Activated naive CD8-positive, alpha-beta T cell treated with anti-CD3 and anti-CD28 coated beads, Interleukin-2, amount 50 U/mL, for 16 hours (primary cell): ENCODE results near the gene WDR7.

Source experiments
- DNase-seq: peaks from one replicate; pipeline ENCODE4 v3.0.0-alpha.2; 2020; ENCODE audit warnings: low read depth, low spot score

The WDR7 gene

DNA sequence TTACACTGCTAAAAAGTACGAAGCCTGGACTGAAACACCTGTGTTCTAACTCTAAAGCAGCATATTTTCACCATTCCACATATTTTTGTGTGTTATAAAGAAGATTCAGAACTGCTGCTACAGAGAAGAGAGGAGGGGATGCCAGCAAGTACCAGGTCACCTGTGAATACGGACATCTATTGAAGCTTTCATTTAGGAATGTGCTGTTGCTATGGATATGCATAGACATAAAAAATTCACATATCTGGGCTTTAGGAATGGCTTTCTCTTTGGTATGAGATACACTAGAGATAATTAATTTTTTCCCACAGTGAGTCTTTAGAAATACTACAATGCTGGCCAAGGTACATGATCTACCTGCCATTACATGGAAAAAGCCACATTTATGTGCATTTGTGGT is 238.5 kb downstream of the WDR7 start:
- DNase-seq: no peak

DNA sequence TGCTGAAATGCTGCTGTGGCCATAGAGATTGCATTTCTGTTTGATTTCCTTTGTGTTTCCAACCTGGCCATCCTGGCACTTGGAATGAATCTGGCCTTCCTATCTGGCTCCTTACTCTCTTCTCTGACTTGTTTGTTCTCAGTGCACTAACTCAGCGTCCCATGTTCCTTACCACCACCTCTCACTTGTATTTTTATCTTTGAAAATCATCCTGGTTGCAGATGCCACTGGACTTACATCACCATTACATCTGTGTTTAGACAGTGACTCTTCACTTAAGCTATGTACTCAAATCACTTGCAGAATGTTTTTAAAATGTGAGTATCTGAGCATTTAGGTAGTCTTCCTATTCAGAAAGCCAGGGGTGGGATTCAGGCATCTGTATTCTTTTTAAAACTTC is 239.5 kb downstream of the WDR7 start:
- no peak for DNase-seq

DNA sequence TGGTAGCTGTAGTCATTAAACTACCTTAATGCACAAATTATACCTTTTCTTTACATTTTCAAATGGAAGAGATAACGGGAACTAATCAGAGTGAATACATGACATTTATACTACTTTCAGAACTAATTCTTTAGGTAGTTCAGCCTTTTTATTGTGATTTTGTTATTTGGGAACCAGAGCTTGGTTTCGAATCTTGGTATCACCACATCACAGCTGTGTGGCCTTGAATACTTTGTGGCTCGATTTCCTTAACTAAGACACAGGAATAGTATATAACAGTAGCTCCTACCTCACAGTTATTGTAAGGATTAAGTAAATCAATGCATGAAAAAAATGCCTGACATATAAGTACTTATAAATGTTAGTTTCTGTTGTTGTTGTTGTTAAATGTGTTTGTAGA is 240.0 kb downstream of the WDR7 start:
- no peak for DNase-seq

DNA sequence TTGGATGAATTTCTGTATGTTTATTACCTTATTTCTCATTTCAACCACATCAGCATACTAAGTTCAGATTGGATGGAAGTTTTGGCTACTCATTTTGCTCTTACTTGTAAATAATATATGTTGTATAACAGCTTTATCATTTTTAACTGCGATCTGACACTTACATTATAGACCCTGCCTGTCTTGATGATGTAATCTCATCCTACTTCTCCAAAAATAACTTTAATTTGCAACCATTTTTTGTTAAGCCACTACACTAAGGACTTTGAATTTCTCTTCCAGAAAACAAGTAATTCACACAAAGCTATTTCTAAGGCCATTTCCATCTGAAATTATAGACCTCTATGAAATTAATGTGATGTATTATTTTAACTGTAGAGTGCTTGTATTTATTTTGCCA is 240.7 kb downstream of the WDR7 start:
- DNase-seq: no peak

DNA sequence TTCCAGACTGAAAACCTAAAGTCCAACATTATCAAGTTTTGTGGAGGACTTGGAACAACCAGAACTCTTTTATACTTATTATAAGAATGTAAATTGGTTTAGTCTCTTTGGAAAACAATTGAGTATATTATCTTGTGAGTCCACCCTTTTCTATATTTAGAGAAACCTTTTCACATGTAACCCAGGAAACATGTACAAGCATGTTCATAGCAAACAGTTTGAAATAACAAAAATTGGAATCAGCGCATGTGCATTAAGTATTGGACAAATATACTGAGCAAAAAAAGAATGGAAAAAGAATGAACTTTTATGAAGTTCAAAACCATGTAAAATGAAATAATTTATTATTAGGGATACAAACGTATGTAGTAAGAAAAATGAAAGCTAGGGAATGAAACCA is 246.0 kb downstream of the WDR7 start:
- no peak for DNase-seq

DNA sequence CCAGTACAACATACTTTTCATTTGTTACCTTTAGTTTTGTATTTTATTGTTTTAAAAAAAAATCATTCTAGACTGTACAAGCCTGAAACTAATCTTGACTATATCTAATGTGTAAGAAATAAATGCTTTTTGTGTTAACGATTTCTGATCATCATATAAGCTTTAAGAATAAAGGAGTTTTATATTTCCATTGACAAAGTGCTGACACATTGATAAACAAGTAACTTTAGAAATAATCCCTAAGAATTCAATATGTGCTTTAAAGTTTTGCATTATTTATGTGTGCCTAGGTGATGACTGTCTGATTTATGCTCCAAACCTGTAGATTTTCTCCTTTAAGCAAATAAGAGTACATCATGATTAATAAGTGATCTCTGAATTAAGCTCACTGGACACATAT is 248.5 kb downstream of the WDR7 start:
- no peak for DNase-seq

DNA sequence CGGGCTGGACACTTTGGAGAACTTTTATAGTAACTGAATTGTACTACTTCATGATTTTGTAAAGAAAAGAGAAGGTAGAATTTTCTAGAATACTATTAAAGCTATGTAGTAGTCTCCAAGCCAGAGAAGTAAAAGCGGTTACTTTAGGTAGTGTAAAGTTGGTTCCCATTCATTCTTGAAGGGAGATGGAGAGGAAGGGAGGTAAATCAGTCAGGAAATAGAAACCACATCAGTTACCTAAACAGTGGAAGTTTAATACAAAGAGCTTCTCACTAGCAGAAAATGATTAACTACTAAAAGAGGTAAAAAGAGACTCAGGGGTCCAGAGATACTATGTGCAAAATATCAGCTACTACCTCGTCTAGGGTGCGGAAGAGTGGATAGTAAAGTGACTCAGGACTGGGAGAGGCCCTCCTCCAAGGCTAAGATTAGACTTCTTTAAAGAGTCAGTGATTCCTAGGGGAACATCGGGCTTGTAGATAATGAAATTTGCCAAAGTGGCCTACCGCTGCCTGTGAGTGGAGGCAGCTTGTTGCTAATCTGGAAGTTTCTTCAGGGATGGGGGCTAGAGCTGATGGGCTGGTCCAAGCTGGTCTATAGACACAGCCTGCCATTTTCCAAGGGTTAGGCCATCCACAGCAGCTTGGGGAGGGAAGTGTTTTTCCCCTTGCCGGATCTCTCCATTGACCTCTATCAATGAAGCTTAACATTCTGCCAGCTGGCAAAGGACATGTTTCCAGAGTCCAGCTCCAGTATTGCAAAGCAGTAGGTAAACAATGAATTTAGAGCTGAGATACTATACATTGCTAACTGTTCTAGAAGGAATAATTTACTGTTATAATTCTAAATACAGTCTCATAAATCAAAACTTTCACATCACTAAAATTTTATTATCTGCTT is 249.3 kb downstream of the WDR7 start:
- DNase-seq: no peak

DNA sequence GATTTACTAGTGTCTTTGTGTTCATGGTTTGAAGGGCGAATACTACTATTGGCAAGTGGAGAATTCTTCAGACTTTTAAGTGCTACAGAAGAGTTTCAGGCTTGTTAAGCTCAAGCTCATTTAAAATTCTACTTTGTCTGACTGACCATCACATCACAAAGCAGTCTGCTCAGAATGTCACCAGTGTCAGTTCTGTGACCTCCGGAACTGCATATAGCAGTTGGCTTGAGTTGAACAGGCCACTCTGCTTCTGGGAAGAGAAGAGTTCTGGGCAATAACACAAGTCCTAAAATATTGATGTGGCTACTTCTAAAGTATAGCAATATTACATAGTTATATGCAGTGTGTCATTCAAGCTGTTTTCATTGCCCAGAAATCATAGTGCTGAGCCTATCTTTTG is 250.8 kb downstream of the WDR7 start:
- no peak for DNase-seq

DNA sequence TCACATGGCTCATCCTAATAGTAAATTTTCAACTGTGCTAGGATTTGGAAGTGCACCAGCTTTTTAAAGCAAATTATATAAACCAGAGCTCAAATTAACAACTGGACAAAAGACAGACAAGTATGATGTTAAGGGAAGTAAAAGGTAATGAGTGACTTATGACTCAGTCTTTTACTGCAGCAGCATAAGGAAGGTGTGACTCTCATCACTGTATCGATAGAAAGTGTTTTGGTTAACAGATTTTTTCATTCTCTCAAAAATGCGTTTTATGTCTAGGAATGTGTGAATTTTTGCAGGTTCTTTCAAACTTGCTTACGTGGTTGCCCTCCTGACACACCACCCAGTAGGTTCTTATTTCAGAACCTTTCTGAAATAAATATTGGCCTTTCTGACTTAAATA is 251.5 kb downstream of the WDR7 start:
- DNase-seq: no peak

DNA sequence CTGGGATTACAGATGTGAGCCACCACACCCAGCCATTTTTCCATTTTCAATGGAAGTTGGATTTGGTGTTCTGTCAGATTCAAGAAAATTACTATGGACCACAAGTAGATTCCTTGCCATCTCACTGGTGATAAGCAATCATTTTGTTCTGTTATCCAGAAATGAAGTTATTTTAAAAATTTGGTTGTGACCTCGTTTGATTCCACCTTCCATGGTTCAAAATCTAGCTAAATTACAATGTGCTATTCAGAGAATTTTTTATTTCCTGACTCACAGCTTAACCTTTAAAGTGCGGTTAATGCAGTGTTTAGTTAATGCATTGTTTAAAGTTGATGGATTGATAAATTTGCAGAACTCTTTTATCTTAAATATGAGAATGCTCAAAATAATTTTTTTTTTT is 252.5 kb downstream of the WDR7 start:
- no peak for DNase-seq

DNA sequence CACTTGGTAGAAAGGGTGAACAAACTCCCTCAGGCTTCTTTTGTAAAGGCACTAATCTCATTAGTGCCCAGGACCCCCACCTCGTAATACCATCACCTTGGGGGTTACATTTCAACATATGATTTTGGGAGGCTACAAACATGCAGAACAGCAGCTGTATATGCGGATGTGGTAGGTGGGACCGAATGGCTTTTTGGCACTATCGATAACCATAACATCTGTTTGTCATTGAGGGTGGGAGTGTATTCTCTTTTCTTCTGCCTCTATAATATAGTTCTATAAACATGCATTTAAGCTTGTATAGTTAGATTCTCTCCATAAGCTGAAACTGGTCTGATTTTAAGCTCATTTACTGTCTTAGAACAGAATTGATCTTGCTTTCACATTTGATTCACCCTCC is 256.6 kb downstream of the WDR7 start:
- no peak for DNase-seq

DNA sequence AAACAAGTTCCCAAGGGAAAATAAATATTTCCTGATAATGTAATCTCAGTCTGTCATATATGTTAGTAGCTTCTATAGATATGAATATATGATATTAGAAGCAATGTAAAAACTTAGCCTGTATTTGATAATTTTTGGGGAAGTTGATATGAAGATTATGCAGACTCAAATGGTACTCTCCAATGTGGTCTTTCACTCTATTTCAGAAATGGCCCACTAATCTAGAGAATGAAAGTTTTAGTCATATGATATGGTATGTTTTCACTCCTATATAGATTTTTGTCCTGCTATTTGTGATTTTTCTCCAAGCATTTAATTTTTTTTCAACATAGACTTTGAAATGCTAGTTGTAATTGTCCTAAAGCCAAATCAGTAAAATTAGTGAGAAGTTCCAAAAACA is 259.1 kb downstream of the WDR7 start:
- no peak for DNase-seq

DNA sequence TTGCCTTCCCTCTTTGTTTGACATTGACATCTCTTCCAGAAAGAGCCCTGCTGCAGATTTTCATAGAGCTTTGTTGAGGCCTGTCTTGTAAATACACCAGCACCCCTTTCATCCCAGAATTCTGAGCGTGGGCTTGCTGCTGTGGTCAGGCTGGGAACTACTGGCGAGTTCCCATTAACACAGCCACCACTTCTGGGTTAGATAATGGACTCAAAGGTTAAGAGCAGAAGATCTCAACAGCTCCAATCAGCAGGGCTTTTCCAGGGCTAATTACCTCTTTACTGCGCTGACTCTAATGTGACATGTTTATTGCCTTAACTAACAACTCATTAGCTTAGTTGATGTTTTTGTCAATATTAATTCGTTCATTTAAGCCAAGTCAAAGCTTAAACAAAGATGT is 259.8 kb downstream of the WDR7 start:
- no peak for DNase-seq

DNA sequence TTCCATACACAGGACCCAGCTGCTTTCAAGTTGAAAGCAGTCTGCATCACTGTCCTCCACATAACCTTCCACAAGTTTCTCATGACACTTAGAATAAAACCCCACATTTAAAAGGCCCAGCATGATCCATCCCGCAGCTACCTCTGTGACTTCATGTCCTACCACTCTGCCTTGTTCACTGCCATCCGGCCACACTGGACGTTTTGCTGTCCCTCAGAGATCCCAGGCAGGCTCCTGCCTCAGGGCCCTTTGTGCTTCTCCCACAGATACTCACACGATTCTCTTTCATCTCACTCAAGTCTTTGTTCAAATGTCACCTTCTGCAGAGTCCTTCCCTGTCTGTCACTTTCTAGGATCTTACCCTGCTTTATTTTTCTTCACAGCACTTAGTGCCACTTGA is 262.8 kb downstream of the WDR7 start:
- no peak for DNase-seq

DNA sequence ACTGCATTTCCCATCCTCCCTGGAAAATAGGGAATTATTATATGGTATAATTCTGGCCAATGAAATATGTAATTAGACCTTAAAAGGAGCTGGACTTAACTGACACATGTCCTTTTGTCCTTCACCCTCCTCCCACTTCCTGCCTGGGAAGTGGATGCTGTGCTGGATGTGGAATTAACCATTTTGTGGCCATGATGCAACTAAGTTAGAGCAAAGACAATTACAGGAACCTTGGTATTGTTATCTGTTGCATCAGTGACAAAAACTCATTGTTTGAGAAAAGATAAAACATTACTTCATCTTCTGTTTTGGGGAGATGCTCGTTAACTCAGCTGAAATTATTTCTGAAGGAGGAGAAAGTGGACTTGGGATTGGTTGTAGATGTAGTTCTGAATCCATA is 268.0 kb downstream of the WDR7 start:
- no peak for DNase-seq

DNA sequence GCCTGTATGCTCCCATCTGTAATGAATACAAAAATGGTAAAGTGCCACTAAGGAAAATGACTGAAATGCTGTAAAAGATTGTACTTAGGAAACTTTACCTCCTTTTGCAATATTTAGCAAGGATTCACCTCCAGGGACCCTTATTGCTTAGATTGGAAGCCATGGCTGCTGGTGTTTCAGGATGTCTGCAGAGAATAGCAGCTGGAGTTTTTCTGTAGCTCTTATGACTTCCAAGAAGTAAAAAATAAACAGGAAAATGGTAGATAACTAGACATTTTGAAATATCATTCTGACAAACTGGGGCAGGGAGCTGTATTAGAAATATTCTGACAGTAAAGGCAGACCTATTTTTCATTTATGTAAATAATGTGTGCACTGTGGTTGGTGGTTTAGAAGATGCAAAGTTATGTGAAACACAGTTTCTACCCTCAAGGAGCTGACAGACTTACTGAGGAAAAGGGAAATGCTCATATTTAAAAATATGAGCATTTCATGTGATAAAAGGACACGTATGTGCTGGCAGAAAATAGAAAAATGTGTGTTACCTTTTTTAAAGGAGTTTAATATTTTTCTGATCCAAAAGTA is 270.8 kb downstream of the WDR7 start:
- DNase-seq: no peak

DNA sequence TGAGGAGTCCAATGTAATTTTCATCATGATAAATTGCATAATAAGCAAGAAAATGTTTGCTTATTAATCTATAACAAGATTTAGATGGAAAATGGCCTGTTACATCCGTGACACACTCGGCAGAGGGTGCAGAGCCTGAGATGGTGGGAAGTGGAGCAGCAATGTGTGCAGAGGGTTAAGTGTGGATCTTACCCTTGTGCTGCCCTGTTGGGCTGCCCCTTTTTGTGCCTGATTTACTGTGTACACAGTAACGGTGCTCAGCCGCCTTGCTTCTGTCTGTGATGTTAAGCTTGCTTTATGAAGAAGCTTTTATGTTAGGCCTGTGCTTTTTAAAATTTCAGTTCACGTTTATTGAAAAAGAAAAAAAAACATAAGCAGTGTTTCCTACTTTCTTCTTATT is 275.6 kb downstream of the WDR7 start:
- no peak for DNase-seq

DNA sequence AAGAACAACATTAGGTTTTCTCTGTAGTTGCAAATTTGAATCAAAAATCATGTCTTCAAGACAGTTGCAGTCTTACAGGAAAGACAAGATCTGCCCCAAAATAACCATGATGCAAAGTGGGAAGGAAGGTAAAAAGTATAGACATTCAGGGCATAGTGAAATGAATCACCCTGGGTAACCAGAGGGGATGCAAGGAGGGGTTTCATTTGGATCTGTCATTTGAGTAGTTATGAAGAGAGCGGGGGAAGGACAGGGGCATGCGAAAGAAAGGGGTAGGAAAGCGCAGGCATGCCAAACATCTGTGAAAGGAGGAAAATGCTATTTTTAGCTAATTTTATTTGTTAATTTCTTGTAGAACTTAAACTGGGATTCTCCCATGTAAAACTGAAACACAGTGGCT is 276.6 kb downstream of the WDR7 start:
- DNase-seq: no peak

DNA sequence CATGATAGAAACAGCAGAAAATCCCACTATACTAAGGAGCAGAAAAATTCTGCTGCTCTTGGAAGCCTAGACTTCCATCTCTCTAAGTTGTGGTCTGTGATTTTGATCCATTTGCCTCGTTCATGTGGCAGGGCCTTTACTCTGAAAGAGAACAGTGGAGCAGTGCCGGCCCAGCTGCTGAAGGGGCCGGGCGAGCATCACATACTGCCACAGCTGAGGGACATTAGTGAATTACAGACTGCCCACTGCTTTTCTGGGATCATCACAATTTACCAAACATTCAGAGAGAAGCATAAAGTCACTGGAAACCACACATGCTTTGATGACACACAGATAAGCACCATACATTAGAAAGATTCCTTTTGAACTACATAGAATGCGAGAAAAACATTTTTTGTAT is 278.7 kb downstream of the WDR7 start:
- DNase-seq: no peak

DNA sequence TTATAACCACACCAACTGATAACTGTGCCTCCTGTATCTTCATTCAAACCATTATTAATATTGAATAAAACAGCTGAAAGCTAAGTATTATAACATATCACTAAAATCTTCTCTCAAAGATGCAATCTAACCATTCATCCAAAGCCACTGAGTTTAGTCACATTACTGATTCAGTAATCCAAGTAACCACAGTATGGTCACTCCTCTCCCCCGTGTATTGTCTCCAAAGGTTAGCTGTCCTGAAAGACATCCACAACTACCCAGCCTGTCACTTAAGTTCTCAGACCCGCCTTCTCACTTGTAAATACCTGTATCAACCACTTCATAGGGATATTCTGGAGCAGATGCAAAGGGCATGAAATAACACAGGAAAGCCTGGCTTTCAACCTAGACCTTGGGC is 282.3 kb downstream of the WDR7 start:
- no peak for DNase-seq

DNA sequence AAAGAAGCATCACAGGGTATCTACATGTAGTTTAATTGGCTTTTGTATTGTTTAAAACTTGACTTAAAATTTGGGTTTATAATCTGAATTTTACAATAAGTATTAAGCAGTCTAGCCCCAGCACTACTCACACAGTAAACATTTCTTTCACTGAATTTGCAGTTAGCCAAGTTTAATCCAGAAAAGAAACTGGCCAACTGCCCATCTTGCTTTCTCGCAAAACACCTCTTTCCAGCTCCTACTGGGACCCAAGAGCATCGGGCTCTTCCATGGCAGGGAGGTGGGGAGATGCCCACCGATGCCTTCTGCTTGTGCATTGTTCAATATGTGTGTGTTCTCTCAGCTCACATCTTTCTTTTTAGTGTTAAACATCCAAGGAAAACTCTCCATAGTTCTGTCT is 283.0 kb downstream of the WDR7 start:
- DNase-seq: no peak

DNA sequence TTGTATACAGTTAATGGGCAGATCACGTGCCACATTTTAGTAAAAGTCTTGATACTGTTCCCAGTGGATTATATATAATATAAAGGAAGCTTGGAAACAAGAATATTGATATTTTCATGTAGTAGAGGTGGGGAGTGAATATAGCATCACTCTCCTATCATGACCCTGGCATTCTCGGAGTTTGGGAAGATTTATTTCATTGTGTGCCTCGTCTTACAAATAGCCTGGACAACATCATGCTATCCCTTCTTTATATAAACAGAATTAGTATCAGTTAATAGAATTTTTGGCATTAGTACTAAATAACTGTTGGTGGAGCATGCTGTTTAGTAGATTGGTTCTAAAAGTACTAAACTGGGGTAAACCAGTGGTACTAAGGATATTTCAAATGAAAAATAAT is 283.7 kb downstream of the WDR7 start:
- DNase-seq: no peak

DNA sequence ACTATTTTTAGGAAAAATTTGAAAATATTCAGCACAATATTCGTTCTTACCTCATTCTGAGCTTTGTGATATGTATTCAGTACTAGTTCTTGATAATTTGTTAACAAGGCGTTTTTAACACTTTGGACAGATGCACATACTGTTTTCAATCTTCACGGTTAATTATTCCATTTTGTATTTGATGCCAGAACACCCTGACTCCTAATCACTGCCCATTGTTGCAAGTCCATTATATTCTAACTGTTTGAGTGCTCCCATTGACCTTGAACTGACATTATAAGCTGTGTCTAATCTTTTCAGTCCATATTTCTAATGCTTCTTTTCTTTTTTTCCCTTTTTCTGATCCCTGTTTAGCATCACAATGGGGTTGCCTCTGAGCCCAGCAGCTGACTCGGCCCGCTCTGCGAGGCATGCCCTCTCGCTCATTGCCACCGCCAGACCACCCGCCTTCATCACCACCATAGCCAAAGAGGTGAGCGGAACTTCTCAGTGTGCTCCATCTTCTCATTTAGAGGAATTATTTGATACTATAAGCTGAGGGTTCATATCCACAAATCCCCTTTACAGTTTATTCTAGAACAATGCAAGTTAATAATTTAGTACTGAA is 284.4 kb downstream of the WDR7 start:
- no peak for DNase-seq
